GM10248 (cell line): ENCODE results near the gene TAGLN.
A peak's percentile ranks its signal among the peaks of the same experiment; 100 is the strongest.

Source experiments
- CTCF ChIA-PET: fragments of 300-600 bp; sonication (Branson Sonifier 250); formaldehyde crosslinking; extraction: SDS; loops from one replicate; lab custom pipeline; 2021; ENCODE audit warnings: antibody characterized with exemption; lab: Yijun Ruan, JAX
- POLR2A ChIA-PET: fragments of 350-650 bp; sonication (Branson Sonifier 250); formaldehyde crosslinking; extraction: SDS; loops from one replicate; lab custom pipeline; 2020; ENCODE audit warnings: antibody characterized with exemption; lab: Yijun Ruan, JAX
- DNase-seq: peaks from one replicate; pipeline ENCODE4 v3.0.0; 2012; ENCODE audit errors: extremely low spot score
- TF ChIP-seq, protein P1 (sequence below): IDR thresholded peaks from 2 replicates; pipeline ENCODE4 v1.5.1; 2012; ENCODE audit warnings: mild to moderate bottlenecking, low read depth; ENCODE audit errors: extremely low read depth, missing control alignments, control extremely low read depth

The TAGLN gene

DNA sequence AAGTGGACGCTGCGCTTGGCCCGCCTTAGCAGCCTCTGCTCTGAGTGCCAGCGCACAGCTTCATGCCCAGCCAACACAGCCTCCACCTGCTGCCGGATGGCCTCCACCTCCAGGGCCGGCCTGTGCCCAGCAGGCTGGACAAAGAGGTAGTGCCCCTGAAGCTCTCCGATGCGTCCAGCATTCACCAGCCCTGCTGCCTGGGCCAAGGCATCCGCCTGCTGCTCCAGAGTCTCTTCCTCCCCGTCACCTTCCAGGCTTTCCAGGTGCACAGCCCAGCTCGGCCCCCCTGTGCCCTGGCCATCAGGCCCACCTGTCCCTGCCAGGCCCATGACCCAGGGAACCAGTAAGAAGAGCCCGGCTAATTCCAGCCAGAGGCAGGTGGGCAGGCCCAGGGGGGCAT lies 30.2 kb downstream of the TAGLN start:
- CTCF ChIA-PET, result interaction anchor here (1.2 to 9.2 kb wide), 6 partner anchors 8 to 439 kb away, joined by 3 to 118 read pairs (median 16); partner anchors contain the start of genes APOA5, PAFAH1B2 and SIDT2

DNA sequence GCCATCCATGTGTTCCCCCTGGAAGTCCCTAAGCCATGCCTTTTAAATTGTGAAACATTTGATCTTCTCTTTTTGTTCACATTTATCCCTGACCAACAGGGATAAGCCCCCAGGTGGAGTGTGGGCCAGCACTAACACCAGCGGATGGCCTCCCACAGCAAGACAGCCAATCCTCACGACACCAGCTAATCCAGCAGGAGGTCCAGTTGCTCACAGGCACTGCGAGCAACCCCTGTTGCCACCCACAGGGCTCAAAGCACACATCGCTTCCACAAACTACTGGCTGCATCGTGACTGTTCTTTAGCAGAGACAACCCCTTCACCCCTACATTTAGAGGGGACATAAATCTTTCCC lies 30.7 kb downstream of the TAGLN start:
- POLR2A ChIA-PET, result interaction anchor here (0.9 to 1.4 kb wide), 2 partner anchors 52 to 376 kb away, joined by 3 read pairs; partner anchors contain the start of gene SIDT2

More for the DNA sequence above, 30.2 kb downstream of the TAGLN start:
- TF ChIP-seq, protein P1, sequence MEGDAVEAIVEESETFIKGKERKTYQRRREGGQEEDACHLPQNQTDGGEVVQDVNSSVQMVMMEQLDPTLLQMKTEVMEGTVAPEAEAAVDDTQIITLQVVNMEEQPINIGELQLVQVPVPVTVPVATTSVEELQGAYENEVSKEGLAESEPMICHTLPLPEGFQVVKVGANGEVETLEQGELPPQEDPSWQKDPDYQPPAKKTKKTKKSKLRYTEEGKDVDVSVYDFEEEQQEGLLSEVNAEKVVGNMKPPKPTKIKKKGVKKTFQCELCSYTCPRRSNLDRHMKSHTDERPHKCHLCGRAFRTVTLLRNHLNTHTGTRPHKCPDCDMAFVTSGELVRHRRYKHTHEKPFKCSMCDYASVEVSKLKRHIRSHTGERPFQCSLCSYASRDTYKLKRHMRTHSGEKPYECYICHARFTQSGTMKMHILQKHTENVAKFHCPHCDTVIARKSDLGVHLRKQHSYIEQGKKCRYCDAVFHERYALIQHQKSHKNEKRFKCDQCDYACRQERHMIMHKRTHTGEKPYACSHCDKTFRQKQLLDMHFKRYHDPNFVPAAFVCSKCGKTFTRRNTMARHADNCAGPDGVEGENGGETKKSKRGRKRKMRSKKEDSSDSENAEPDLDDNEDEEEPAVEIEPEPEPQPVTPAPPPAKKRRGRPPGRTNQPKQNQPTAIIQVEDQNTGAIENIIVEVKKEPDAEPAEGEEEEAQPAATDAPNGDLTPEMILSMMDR, result no peak
- DNase-seq, result no peak
- POLR2A ChIA-PET, result interaction anchor here (0.9 to 1.4 kb wide), 2 partner anchors 51 to 376 kb away, joined by 3 read pairs; partner anchors contain the start of gene SIDT2

DNA sequence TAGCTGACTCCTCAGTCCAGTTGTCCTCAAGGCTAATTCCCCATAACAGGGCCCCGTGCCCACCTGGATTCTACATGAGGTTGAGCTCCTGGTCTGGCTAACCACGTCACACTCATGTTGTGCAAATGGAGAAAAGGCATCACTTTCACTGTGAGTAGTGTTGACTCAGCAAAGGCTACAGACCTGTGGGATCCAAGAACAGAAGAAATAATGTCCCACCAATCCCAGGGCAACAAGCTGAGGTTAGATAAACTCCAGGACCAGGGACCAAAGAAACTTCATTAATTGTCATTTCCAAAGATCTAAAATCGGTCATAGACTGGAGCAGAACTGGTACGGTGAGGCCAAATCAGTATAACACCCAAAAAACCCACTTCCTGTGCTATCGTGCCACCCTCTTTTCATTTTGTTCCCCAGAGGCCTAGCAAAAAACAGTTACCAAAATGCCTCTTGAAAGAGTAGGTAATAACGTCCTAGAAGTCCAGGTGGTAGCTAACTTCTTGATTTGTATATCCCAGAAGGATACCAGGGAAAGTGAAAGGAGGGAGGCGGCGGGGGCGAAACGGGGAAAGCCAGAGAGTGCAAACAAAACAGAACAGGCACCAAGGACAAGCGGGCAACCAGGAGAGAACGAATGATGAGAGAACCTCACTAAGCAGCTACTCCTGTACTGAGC lies 31.3 kb downstream of the TAGLN start:
- ChIA-PET CTCF (interaction anchor here (1.3 to 9.2 kb wide), 9 partner anchors 9 to 495 kb away, joined by 3 to 118 read pairs (median 9); partner anchors contain the start of genes APOA5, PAFAH1B2 and SIDT2), POLR2A (interaction anchor here (0.6 to 1.4 kb wide), 5 partner anchors 42 to 377 kb away, joined by 3 to 5 read pairs (median 3); partner anchors contain the start of genes PAFAH1B2 and SIDT2)
- TF ChIP-seq, protein P1, result no peak
- DNase-seq, result peak; percentile 37

More for the DNA sequence above, 30.7 kb downstream of the TAGLN start:
- CTCF ChIA-PET, result interaction anchor here (1.4 to 9.2 kb wide), 6 partner anchors 8 to 440 kb away, joined by 3 to 118 read pairs (median 16); partner anchors contain the start of genes APOA5, PAFAH1B2 and SIDT2
- DNase-seq, result no peak
- TF ChIP-seq, protein P1, result no peak

DNA sequence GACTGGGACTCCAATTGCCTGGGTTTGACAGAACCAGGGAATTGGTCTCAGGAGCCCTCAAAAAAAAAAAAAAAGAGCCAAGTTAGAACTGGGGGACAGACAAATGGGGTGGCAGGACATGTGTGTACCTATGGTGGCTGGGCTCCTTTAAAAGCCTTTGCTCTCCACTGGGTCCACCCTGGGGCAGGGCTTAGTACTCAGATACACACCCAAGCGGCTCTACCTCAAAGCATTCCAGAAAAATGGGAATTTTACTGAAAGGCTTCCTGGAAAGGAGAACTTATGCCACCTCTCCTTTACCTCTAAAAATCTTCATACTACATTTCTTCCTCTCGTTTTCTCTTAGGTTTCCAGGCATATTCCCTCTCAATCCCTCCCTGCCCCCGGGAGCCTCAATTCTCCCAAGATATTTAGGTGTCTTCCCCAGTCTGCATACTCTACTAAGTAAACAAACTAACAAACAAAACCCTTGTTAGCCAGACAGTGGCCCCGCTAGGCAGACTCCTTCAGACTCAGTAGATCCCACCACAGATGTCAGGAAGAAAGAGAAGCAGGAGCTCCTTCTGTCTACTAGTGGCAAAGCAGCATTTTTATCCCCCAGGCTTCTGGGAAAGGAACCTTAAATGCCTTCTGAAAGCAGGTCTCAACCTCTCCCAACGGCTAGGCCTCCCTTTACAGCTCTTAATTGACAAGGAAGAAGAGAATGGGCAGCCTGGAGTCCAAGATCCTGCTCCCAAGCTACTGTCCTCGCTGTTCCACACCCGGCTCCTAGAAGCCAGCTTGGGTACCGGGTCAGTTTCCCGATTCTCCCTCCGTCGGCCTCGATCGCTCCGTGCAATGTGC lies 32.0 kb downstream of the TAGLN start:
- TF ChIP-seq, protein P1, result no peak
- ChIA-PET POLR2A (interaction anchor here (0.6 to 0.9 kb wide), 3 partner anchors 43 to 233 kb away, joined by 3 to 5 read pairs (median 4); partner anchors contain the start of gene PAFAH1B2), CTCF (interaction anchor here (0.8 to 9.2 kb wide), 17 partner anchors 9 to 496 kb away, joined by 3 to 118 read pairs (median 4); partner anchors contain the start of genes APOA5, PAFAH1B2 and SIDT2)
- peak; percentile 34 for DNase-seq

DNA sequence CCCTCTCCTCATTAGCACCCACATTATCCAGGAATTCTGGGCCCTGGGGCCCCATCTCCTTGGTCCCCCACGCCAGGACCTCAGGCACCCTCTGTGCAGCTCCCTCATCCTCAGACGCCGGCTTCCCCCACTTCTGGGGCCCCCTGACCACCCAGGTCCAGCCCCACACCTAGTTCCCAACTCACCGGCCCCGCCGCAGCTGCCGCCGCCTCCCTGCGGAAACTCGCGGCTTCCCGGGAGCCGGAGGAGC lies 32.6 kb downstream of the TAGLN start, which contains the start of gene PCSK7:
Gene PCSK7, minus strand, starts transcription at position 232 of the 250 bp plus-strand sequence. CDS start 2,229 bp downstream, outside the sequence.
- POLR2A ChIA-PET, result no interaction called here
- DNase-seq, result no peak
- CTCF ChIA-PET, result interaction anchor here (0.8 to 9.2 kb wide), 15 partner anchors 8 to 497 kb away, joined by 3 to 118 read pairs (median 4); partner anchors contain the start of genes APOA5, PAFAH1B2 and SIDT2

More for the DNA sequence above, 32.6 kb downstream of the TAGLN start, which contains the start of gene PCSK7:
- TF ChIP-seq, protein P1, result no peak
